Activated CD4-positive, alpha-beta T cell treated with anti-CD3 and anti-CD28 coated beads, Interleukin-10, Interleukin-2, amounts not matched to agents 100 ng/mL and 50 ng/mL, durations not matched to agents 16 hours and 8 hours (primary cell): ENCODE measurements around the gene DCDC2.
"Not testable (repeated sequence)": the region's sequence is repeated elsewhere in the genome, so short reads cannot be mapped to it uniquely, and the experiment has no call there.

Experiments used
- DNase-seq: peaks from one replicate; pipeline ENCODE4 v3.0.0-alpha.2; 2020

The DCDC2 gene

DNA sequence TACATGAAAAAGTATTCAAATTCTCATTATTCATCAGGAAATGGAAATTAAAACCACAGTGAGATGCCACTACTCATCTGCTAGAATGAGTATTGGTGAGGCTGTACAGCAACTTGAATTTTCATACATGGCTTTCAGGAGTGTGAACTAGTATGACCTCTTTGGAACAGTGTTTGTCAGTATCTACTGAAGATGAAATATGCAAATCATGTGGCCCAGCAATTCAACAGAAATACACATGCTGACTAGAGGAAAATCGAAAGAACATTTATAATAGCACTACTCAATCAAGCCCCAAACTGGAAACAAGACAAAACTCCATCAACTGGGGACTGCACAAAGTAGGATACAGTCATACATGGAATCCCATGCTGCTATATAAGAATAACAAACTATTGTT lies 102.2 kb downstream of the DCDC2 start:
- DNase-seq: peak; percentile 34

DNA sequence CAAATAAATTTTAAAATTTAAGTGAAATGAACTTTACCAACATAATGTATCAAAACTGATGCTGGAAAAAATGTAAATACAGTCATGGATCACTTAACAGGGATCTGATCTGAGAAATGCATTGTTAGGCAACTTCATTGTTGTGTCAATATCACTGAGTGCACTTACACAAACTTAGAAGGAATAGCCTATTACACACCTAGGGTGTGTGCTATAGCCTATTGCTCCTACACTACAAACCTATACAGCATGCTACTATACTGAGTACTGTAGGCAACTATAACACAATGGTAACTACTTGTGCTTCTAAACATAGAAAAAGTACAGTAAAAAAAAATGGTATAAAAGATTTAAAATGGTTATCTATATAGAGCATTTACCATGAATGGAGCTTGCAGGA lies 104.5 kb downstream of the DCDC2 start:
- DNase-seq: no peak

DNA sequence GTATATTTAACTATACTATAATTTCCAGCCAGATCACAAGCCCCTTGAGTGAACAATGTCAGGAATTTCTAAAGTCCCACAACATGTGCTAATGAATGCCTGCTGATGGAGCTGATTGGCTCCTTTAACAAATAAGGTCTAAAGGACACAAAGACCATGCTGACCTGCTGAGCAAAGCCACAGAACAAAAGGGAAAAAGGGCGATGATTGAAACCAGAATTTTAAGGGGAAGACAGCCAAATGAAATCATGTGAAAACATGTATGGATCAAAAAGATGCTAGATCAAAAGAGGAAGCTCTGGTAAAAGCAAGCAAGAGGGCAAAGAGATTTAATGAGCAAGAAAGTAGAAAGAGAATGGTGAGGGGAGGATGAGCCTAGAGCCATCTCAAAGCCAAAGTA lies 105.6 kb downstream of the DCDC2 start:
- no peak for DNase-seq

DNA sequence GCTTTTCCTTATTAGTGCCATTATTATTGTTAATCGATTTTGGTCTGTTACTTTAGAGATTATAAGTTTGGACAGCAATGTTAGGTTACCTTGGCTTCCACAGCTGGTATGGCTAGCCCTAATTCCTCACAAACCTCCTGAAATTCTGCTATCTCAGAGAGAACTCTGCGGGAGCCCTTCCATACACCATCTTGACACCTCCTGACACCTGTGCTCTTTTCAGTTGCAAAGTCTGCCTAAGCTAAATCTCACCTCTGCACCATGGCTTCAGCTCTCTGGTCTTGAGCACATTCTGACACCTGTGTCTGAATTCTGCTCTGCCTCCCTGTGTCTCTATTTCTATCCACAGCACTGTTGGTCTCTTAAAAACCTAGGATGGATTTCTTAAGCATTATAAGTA lies 106.5 kb downstream of the DCDC2 start:
- DNase-seq: no peak

DNA sequence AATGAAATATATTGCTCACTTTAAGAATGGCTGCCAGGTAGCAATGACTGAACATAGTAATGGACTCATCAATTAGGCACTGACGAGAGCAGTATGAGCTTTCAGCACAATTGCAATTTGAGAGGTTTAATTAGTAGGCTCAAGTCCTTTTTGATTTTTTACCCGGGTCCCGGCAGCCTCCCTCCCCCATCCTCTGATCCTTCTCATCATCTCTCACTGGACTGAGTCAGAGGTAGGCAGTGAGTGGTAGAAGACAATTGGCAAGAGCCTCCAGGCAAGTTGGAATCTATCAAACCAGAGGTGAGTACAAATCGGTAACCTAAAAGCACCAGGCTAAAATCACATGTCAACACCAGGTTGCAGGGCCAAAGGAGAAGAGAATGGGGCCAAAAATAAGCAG lies 107.9 kb downstream of the DCDC2 start:
- DNase-seq: no peak

DNA sequence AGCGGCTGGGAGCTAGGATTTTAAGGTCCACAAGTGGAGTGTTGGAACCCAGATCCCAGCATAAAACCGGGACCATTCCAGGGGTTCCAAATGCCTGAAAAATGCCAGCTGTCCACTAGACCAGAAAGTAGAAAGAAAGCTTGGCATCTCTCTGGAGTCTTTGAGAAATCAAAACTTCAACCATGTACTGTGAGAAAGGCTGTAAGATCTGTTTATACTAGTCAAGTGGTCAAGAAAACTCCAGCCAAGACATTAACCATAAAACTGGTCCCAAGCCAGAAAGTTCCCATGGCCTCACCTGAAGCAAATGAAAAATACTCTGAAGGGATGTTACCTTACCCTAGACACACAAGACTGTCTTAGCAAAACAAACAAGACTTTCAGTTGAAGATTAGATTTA lies 112.6 kb downstream of the DCDC2 start:
- no peak for DNase-seq

DNA sequence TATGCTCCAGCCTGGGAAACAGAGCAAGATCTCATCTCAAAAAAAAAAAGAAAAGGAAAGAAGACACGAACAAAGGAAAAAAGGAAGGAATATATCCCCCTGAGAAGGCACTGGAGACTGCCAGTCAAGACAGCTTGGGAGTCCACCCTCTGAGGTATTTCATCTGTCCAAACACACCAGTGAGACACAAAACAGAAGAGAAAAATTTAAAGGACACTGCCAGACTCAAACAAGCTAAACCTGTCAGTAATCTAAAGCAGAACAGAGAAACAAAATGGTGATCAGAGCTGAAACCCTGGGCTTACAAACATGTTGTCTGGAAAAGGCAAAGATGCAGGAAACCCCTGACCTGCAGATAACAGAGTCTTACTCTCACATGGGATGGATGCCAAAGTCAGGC lies 114.9 kb downstream of the DCDC2 start:
- DNase-seq: no peak

DNA sequence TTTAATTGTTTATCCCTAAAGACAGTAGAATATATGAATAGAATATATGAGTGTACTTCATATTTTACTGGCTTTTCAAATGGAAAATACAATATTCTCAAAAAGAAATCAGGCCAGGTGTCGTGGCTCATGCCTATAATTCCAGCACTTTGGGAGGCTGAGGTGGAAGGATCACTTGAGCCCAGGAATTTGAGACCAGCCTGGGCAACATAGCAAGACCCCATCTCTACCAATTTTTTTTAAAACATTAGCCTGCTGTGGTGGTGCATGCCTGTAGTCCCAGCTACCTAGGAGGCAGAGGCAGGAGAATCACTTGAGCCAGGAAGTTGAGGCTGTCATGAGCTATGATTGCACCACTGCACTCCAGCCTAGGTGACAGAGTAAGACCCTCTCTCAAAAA lies 116.1 kb downstream of the DCDC2 start:
- DNase-seq: not testable (repeated sequence)

DNA sequence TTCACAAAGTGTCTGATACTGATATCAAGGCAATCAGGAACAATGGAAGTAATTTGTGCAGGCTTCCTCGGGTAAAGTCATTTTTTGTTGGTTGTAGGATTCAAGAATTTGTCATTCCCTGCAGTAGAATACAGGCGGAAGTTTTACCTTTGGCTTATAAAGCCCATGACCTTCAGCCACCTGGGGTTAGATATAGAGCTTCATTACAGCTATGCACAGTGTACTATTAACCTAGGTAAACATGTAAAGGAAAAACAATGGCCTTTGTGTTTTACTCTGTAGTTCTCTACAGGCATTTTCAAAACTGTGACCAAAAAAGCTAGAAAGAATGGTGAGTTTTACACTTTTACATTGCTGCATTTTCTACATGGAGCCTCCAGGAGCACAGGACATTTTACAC lies 116.9 kb downstream of the DCDC2 start:
- DNase-seq: no peak

DNA sequence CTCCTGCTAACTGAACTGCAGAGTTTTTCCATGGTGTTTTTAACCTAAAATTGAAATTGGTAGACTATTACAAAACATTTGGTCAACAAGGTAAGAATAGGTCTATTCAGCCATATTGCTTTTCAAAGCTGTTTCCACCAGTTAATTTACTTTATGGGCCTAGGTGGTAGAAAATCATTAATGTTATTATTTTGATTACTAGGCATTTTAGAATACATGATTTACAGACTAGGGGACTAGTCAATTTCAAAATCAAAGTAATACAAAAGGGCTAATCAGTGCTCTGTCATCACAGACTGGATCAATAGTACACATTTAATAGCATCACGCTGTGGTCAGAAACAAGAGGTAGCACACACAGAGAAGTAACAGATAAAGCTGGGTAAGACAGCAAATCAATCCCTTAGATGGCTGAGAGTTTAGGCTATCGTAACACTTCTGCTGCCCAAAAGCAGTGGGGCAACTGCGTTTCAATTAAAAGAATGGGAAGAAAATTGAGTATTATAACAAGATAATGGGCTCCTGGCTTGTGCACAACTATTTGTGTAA lies 117.4 kb downstream of the DCDC2 start:
- DNase-seq: no peak

DNA sequence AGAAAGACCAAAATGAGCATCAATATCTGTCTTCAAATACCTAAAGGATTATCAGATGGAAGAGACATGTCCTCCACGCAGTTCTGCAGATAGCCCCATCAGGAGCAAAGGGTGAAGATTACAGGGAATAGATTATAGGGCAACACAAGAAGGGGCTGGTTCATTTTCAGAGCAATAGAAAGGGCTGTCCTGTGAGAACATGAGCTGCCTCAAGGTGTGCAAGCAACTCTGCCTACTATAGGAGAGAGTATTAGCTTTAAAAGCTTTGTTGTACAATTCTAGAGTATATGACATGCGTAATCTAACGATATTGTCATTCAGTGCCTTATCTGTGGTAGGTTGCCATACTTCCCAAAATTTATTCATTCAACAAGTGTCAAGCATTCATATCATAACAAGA lies 119.2 kb downstream of the DCDC2 start:
- DNase-seq: no peak

DNA sequence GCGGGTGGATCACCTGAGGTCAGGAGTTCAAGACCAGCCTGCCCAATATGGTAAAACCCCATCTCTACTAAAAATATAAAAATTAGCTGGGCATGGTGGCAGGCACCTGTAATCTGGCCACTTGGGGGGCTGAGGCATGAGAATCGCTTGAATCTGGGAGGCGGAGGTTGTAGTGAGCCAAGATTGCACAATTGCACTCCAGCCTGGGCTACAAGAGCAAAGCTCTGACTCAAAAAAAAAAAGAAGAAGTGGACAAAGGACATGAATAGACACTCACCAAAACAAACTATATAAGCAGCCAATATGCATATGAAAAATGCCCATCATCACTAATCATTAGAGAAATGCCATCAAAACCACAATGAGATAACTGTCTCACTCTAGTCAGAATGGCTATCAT lies 121.1 kb downstream of the DCDC2 start:
- DNase-seq: not testable (repeated sequence)

DNA sequence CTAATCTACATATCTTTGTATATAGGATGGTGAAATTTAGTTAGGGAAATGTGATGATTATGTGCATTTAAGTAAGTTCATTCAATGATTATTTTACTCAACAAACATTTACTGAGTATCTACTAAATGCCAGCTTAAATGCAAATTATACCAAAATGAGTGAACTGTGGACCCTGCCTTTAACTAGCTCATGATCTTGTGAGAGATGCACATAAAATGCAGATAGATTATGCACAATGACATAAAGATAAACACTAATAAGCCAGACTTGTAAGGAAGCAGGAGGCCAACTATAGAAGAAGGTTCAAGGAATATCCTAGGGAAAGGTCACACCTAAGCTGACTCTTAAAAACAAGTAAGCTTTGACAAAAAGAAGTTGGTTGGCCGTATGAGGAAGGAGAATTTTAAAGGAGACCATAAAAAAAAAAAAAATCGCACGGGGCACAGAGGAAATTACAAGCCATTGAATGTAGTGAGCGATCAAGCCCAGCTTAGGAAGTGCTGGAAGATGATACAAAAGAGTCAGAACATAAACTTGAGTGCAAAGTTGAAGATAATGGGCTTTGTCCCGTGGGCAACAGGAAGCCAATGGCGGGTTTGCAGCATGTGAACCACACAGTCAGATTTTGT lies 123.9 kb downstream of the DCDC2 start:
- DNase-seq: no peak

DNA sequence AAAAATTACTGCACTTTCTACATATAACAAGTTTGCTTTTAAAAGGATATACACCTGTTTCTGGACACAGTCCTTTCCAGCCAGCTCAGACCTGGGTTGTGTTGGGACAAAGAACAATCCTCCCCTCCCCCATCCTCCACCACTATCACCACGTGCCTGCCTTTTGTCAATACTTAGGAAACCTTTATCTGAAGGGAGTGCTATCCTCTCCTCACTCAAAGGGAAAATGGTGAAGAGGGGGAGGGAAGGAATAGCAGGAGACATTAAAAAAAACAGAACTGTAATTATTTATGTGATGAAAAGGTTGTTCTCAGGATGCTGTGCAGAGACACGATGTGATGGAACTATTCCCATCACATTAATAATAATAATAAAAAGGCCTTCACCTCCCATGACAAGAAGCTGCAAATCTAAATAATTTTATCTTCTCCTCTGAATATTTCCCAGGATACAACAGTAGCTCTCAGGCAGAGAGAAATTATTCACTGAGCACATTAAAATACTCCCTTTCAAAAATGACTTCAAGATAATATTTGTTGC lies 126.4 kb downstream of the DCDC2 start:
- DNase-seq: no peak

DNA sequence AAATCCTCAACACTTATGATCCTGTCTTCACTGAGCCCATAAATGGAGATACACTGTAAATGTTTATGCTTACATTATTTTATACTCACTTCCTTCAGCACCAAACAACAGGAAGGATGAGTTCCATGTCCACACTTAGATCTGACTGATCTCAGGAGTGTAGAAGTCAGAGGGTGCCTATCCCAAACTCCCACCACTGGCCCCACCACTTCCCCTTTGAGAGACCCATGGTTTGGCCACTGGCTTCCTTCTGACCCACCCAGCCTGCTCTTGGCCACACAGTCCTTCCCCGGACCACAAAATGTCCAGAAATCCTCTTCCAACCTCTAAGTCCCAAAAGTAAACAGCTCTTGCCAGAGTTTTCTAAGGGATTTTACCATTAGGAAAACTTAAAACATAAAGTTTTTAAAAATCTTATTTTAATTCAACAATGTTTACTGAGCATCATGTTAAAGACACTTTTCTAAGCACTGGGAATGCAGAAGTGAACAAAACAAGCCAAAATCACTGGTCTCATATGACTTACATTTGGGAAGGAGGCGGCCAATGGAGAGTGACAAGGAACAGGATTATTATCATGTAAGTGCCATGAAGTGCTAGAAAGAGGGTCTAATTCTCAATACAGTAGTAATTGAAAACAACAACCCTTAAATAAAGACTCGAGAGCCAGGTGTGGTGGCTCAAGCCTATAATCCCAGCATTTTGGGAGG lies 128.0 kb downstream of the DCDC2 start:
- no peak for DNase-seq

DNA sequence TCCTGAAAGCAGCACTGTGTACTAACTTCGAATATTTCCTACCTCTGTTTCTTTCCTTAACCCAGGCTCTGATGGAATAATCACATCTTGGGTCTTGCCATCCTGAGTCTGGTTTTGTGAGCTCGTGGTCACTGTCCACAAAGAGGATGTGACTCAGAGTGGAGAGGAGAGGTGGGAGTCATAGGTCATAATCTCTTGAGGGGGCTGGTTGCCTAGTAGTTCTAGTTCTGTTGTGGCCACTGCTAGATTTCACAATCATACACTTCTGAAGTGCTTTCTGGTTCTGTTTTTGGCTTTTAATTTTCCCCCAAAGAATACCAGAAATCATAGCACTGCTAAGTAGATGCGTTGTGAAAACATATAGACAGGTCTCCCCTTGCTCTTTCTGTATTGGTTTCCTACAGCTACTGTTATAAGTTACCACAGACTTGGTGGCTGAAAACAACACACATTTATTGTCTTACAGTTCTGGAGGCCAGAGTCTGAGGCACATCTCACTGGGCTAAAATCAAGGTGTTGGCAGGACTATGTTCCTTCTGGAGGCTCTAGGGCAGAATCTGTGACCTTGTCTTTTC lies 129.1 kb downstream of the DCDC2 start:
- peak; percentile 2 for DNase-seq

DNA sequence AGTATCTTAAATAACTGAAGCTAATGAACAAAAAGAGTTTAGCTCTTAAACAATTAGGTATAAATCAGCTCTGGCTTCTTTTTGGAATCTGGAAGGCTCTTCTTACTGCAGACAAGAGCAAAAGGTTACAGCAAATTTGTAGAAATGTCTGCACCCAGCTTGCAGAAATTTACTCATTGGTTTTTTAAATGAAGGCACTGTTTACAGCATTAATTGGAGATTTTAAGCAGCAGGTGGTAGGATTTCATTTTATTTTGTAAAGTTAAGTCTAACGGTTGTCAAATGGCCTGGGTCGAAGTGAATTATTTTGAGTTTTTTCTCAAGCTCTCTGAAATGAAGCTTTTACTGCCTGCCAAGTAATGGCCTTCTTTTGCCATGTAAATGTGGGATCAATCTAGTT lies 129.7 kb downstream of the DCDC2 start:
- DNase-seq: no peak

DNA sequence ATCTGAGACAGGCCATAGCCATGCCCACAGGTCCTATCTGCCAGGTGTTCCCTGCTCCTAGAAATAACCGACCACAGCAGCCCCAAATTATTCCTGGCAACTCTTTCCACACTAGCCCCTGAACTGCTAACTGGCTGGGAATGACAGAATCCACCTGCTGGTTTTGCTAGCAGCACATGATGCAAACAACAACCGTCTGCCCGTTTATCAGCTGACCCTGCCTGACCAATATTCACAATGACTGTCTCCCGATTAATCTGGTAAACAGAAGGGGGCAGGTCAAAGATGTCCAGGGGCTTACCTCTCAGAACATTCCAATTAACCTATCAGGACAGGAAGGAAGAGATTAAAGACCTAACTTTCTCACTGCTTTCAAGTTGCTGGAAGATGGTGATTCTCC lies 130.3 kb downstream of the DCDC2 start:
- DNase-seq: no peak

DNA sequence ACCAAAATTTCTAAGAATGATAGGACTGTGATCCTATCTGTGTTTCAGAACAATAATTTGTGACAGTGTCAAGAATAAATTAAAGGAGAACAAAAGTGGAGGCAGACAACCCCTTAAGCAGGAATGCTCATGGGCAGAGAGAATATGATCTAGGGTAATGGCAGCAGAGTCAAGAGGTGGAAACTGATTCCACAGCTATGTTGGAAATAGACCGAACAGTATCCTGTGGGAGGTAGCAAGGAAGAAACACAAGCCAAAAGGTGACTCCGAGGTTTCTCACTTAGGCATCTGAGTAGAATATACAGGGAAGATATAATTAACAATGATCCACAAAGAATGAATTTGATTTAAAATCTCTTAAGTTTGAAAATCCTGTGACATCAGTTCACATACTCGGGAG lies 131.3 kb downstream of the DCDC2 start:
- DNase-seq: no peak

DNA sequence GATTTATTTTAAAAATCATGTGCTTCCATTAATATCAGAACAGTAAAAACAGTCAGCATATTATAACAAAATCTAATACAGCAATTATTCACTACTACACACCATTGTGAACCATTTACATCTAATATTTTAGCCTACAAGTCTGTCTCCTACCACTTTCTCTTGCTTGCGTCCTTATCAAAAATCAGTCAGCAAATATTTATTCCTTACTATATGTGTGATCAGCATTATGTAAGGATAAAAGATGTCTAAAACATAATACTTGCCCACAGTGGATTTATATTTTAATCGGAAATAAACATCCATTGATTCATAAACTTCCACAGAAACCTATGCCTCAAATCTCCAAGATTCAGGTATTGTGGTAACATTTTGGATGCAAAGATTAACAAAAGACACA lies 132.0 kb downstream of the DCDC2 start:
- DNase-seq: no peak

DNA sequence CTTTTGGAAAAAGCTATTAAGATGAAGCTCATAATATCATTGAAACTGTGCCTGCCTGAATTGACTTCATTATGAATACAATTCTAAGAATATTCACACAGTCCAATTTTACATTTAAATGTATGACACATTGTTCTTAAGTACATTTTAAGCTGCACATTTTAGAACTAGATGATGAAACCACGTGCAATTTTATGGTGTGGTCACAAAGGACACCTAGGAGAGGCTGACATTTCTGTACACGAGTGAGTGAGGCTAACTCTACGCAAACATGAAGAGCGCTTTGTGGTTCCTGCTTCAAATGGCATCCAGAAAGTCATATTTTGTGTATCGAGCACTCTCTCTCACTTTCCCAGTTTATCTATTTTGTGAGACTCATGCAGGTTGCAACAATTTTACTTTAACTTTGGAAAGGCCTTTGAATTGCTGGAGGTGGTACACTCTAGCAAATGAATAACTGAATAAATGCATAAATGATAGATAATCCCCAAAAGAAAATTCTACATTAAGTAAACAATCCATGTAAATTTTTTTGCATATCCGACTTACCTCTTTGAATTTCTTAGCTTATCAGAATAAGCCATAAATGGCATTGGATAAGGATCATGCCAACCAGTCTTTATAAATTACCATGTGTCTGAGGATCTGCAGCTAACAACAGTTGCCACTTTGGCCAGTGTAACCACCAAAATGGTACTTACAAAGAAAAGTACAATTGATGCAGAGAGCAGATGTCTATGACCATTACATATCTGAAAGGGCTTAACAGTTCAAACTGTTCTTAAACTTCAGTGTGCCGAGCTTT lies 134.5 kb downstream of the DCDC2 start:
- DNase-seq: no peak

DNA sequence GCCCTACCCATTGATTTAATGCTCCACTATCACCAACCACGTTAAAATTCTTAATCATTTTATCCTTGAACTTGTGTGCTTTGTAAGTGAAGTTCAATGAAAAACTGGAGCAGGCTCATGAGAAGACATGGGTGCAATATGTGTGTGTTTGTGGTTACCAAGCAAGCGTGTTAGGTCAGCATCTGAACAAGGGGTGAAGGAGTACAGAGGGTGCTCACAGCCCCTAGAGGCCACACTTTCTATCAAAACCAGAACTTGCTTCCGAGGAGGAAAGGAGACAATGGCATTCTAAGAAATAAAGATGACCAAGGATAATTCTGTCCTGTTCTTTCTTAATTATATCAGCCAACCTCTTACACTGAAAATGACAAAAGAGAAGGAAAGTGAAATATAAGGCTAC lies 138.2 kb downstream of the DCDC2 start:
- DNase-seq: no peak

DNA sequence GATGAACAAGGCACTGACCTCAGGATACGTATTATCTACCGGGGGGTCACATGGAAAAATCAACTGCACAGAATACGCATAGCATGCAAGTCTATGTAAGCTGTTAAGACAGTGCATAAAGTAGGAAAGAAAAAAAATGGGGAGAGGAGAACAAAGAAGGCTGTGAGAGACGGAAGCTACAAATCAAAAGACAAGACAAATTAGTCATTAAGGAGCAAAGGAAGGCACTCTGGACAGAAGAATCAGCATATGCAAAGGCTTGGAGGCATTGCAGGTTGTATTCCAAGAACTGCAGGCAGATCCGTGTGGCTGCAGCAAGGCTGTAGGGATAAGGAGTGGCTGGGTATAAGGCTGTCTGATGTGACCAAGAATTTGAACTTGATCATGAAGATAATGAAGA lies 142.9 kb downstream of the DCDC2 start:
- no peak for DNase-seq
